ENCODE measurements around the gene PPM1H. TPM values are rescaled to one million over a fixed set of nuclear protein-coding genes. Genes with fewer than 3 reads are reported as not detected.
A peak's percentile ranks its signal among the peaks of the same experiment; 100 is the strongest.

Gene PPM1H
- total RNA-seq, 4 donors from 2014 or later = 1.1 to 2.4 (median 1.7) TPM

DNA sequence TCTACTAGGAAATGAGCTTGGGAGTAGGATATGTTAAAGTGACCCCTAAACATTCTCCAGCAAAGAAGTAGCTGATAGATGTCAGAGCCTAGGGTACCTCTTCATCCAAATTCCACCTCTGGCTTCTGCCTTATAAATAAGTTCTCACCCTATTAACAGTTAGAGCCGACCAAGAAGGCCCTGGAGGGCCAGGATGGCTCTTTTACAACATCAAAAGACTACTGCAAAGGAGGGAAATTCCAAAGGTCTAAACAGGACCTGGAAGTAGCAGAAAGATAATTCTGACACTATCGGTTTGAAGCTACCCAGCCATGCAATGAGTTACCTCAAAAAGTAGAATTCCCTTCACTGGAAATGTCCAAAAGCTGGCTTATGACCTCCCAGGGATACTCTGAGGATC, 90.0 kb downstream of the PPM1H start:
- DNase-seq (ENCODE audit: low spot score in 2 of 2) = no peak
- TF ChIP-seq, protein P1, sequence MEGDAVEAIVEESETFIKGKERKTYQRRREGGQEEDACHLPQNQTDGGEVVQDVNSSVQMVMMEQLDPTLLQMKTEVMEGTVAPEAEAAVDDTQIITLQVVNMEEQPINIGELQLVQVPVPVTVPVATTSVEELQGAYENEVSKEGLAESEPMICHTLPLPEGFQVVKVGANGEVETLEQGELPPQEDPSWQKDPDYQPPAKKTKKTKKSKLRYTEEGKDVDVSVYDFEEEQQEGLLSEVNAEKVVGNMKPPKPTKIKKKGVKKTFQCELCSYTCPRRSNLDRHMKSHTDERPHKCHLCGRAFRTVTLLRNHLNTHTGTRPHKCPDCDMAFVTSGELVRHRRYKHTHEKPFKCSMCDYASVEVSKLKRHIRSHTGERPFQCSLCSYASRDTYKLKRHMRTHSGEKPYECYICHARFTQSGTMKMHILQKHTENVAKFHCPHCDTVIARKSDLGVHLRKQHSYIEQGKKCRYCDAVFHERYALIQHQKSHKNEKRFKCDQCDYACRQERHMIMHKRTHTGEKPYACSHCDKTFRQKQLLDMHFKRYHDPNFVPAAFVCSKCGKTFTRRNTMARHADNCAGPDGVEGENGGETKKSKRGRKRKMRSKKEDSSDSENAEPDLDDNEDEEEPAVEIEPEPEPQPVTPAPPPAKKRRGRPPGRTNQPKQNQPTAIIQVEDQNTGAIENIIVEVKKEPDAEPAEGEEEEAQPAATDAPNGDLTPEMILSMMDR (IDR thresholded peaks at IDR 0.05) = no peak
- TF ChIP-seq POLR2A (IDR thresholded peaks at IDR 0.05) = no peak
- intact Hi-C loops (cut with DNase I; ENCODE audit: low total_unique reads) = no loop called here
- WGBS, 2 donors = 35 to 36% methylated on average over 2 of the region's 2 CpGs
- H3K4me3 ChIP-seq (ENCODE audit: low read depth, poor library complexity, severe bottlenecking) = no peak overlapping the region

DNA sequence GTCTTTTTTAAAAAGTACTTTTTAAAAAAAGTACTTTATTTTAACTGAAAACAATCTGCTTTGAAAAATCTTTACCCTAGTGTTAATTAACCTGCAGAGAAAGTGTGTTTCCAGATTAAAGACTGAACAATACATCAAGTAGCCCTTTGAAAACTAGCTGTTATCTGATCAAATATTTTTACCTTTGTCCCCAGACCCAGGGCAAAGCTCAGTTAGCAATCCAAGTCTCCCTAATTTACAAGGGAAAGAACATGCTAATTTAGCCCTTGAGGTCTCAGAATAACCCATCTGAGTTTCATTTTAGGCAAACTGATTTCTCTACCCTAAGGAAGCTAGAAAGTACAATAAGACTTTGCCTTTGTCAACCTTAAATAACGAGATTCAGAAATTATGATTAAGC, 91.2 kb downstream of the PPM1H start:
- WGBS, 2 donors = 50 to 59% methylated on average over 1 of the region's 1 CpG
- H3K4me3 ChIP-seq (ENCODE audit: low read depth, poor library complexity, severe bottlenecking) = no peak overlapping the region
- TF ChIP-seq, protein P1 (IDR thresholded peaks at IDR 0.05) = no peak
- no peak for TF ChIP-seq POLR2A (IDR thresholded peaks at IDR 0.05)
- no peak for DNase-seq (ENCODE audit: low spot score in 2 of 2)
- intact Hi-C loops (cut with DNase I; ENCODE audit: low total_unique reads) = no loop called here

DNA sequence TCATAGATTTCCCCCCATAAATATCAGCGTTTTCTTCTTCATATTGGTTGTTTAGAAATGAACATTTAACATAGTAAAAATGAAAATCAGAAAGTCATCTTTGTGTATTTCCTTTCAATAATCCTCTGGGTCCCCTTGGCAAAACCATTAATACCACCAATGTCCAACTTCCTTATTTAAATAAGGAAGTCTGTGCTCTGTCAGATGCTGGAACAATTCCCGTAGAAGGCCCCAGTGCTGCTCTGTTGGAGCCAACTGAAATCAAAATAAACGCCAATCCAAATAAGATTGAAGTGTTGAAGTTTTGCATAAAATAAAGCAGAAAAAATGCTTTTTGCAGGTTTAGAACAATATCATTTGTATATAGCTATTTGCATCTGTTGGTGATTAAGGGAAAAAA, 93.1 kb downstream of the PPM1H start:
- intact Hi-C loops (cut with DNase I; ENCODE audit: low total_unique reads) = no loop called here
- H3K4me3 ChIP-seq (ENCODE audit: low read depth, poor library complexity, severe bottlenecking) = no peak overlapping the region
- TF ChIP-seq, protein P1 (IDR thresholded peaks at IDR 0.05) = no peak
- no peak for TF ChIP-seq POLR2A (IDR thresholded peaks at IDR 0.05)
- peak in 1 of 2 donors; percentile 17 for DNase-seq (ENCODE audit: low spot score in 2 of 2)
- WGBS, 2 donors = 42 to 50% methylated on average over 3 of the region's 3 CpGs

DNA sequence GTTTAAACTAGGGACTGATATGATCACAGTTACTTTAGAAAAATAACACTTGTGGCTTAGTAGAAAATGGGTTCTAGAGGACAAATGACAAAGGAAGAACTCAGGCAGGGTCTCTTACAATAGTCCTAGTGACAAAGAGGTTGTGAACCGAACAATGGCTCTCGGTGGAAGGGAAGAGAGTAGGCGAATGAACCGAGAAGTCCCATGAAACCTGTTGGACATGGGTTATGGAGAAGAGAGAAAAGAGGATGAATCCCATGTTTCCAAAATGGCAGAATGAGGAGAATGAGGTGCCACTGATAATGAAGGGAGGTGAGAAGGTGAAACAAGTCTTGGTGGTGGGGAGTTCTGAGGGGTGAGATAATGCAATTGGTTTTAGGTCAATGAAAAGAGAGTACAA, 94.1 kb downstream of the PPM1H start:
- no peak overlapping the region for H3K4me3 ChIP-seq (ENCODE audit: low read depth, poor library complexity, severe bottlenecking)
- 95 to 97% methylated on average over 4 of the region's 4 CpGs for WGBS, 2 donors
- TF ChIP-seq, protein P1 (IDR thresholded peaks at IDR 0.05) = no peak
- no peak for DNase-seq (ENCODE audit: low spot score in 2 of 2)
- intact Hi-C loops (cut with DNase I; ENCODE audit: low total_unique reads) = no loop called here

DNA sequence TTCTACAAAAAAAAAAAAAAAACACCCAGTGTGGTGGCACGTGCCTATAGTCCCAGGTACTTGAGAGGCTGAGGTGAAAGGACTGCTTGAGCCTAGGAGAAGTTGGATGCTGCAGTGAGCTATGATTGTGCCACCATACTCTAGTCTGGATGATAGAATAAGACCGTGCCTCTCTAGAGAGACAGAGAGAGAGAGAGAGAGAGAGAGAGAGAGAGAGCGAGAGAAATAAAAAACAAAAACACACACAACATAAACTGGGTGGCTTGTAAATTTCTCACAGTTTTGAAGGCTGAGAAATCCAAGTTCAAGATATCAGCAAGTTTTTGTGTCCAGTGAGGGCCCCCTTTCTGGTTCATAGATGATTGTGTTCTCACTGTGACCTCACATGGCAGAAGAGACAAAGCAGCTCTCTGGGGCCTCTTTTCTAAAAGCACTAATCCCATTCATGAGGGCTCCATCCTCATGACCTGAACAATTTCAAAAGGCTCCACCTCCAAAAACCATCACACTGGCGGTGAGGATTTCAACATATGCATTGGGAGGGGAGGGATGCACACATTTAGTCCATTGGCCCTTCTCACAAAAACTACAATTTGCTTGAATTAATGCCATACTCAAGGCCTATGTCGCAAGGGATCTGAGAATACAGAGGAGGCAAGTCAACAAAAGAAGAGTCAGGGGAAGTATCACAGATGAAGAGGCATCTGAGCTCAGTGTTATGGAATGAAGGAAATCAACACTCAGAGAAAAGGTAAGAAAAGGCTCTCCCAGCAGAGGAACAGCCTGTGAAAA, 94.9 kb downstream of the PPM1H start:
- no peak for DNase-seq (ENCODE audit: low spot score in 2 of 2)
- intact Hi-C loops (cut with DNase I; ENCODE audit: low total_unique reads) = no loop called here
- H3K4me3 ChIP-seq (ENCODE audit: low read depth, poor library complexity, severe bottlenecking) = no peak overlapping the region
- no peak for TF ChIP-seq POLR2A (IDR thresholded peaks at IDR 0.05)
- TF ChIP-seq, protein P1 (IDR thresholded peaks at IDR 0.05) = no peak
- 90 to 92% methylated on average over 5 of the region's 5 CpGs for WGBS, 2 donors

All from lower leg skin (tissue), 4 donors.